HG03175 (cell line): ENCODE results near the gene LOXL4.

Experiments
- ATAC-seq: cut with Tn5 transposase; IDR thresholded peaks from one replicate; pipeline ENCODE4 v1.9.1; 2021; ENCODE audit warnings: mild to moderate bottlenecking, moderate library complexity; ENCODE audit not compliant: unreplicated experiment

LOXL4 gene

DNA sequence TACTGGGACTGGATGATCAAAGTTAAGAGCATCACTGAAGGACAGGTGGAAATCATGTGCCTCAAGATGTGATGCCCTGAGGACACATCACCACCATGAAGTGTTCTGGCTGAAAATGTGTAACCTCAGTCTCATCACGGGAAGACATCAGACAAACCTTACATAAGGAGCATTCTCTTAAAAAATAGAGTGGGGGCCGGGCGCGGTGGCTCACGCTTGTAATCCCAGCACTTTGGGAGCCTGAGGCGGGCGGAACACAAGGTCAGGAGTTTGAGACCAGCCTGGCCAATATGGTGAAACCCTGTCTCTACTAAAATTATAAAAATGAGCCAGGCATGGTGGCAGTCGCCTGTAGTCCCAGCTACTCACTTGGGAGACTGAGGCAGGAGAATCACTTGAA is 65.6 kb downstream of the LOXL4 start:
- no peak for ATAC-seq

DNA sequence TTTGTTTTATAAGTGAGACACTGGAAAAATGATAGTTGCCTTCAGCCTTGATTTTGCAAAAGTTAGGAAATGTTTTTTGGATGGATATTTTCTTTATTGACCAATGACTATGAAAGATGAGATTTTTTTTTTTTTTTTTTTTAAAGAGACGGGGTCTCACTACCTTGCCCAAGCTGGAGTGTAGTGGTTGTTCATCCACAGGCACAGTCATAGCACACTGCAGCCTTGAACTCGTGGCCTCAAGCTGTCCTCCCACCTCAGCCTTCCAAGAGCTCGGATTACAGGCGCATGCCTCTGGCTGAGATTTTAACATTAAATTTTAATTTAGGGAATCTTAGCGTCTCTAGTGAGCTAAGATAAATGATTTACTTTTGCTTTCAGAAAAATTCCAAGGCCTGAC is 66.2 kb downstream of the LOXL4 start:
- no peak for ATAC-seq
